Activated CD4-positive, alpha-beta T cell treated with anti-CD3 and anti-CD28 coated beads, Interleukin-2, amount 10 ng/mL, durations not matched to agents 7 days and 5 days (primary cell): ENCODE results near the gene ZDHHC19. TPM values are rescaled to one million over a fixed set of nuclear protein-coding genes. Genes with fewer than 3 reads are reported as not detected.
"Not testable (repeated sequence)": the region's sequence is repeated elsewhere in the genome, so short reads cannot be mapped to it uniquely, and the experiment has no call there.

Experiments used
- CTCF ChIA-PET: fragments of 350-600 bp; sonication (Branson Sonifier 250); formaldehyde crosslinking; loops from one replicate; lab custom pipeline; 2021; ENCODE audit warnings: antibody characterized with exemption; lab: Charles Lee
- POLR2A ChIA-PET: fragments of 350-600 bp; sonication (Branson Sonifier 250); formaldehyde crosslinking; loops from one replicate; lab custom pipeline; 2021; ENCODE audit warnings: antibody characterized with exemption; lab: Charles Lee
- DNase-seq: peaks from one replicate; pipeline ENCODE4 v3.0.0-alpha.2; 2020
- H3K27ac Mint-ChIP-seq: one replicate; pipeline ENCODE4 v1.8.0; 2021; ENCODE audit warnings: mild to moderate bottlenecking, moderate library complexity, mixed read lengths
- H3K27me3 Mint-ChIP-seq: one replicate; pipeline ENCODE4 v1.8.0; 2021; ENCODE audit warnings: mixed read lengths
- H3K36me3 Mint-ChIP-seq: one replicate; pipeline ENCODE4 v1.8.0; 2021; ENCODE audit warnings: low read depth, mixed read lengths
- H3K4me1 Mint-ChIP-seq: one replicate; pipeline ENCODE4 v1.8.0; 2021; ENCODE audit warnings: mixed read lengths
- H3K4me3 Mint-ChIP-seq: one replicate; pipeline ENCODE4 v1.8.0; 2021; ENCODE audit warnings: mild to moderate bottlenecking, moderate library complexity, mixed read lengths
- H3K9me3 Mint-ChIP-seq: one replicate; pipeline ENCODE4 v1.8.0; 2021; ENCODE audit warnings: mixed read lengths
- total RNA-seq, 2 experiments: library from RNA; stranded (reverse); gene quantifications; one replicate each; pipeline ENCODE4 v1.2.3, GENCODE V29; 2021

Gene ZDHHC19
- total RNA-seq, 2 experiments from 2014 or later: not detected

GRCh38 chr3:196207159-196207832, 3.9 kb downstream of the ZDHHC19 start:
- Mint-ChIP-seq H3K27me3 (peaks cover 38% of the 10 kb centered on the region), H3K36me3 (no peaks in the 10 kb centered on the region), H3K9me3 (no peaks in the 10 kb centered on the region), H3K4me3 (peak overlapping the region; percentile 80), H3K27ac (no peak overlapping the region), H3K4me1 (peaks cover 26% of the 10 kb centered on the region)
- POLR2A ChIA-PET: no interaction called here
- DNase-seq: peak; percentile 27
- CTCF ChIA-PET: interaction anchor here (0.7 to 3.2 kb wide), 5 partner anchors 10 to 164 kb away, joined by 3 to 13 read pairs (median 4); no protein-coding TSS in a partner anchor

- ChIA-PET CTCF (interaction anchor here (3.2 kb wide), 1 partner anchor 9 kb away, joined by 13 read pairs; no protein-coding TSS in a partner anchor), POLR2A (interaction anchor here (0.5 kb wide), 1 partner anchor 85 kb away, joined by 5 read pairs; no protein-coding TSS in a partner anchor)
- peaks cover 38% of the 10 kb centered on the region for H3K27me3 Mint-ChIP-seq
Observed at GRCh38 chr3:196205442-196206205, 5.6 kb downstream of the ZDHHC19 start.

GRCh38 chr3:196203846-196204245, 7.4 kb downstream of the ZDHHC19 start:
- POLR2A ChIA-PET: no interaction called here

More at GRCh38 chr3:196205442-196206205, 5.6 kb downstream of the ZDHHC19 start:
- not testable (repeated sequence) for H3K9me3 Mint-ChIP-seq, H3K27ac Mint-ChIP-seq, H3K4me3 Mint-ChIP-seq, H3K36me3 Mint-ChIP-seq, DNase-seq
- H3K4me1 Mint-ChIP-seq: peaks cover 26% of the 10 kb centered on the region

GRCh38 chr3:196202516-196202970, 8.7 kb downstream of the ZDHHC19 start:
- no peak for DNase-seq
- no peaks in the 10 kb centered on the region for H3K9me3 Mint-ChIP-seq
- peaks cover 19% of the 10 kb centered on the region for H3K4me1 Mint-ChIP-seq
- peaks cover 35% of the 10 kb centered on the region for H3K27me3 Mint-ChIP-seq
- no peaks in the 10 kb centered on the region for H3K36me3 Mint-ChIP-seq
- H3K27ac Mint-ChIP-seq: no peak overlapping the region
- H3K4me3 Mint-ChIP-seq: no peak overlapping the region
- CTCF ChIA-PET: interaction anchor here (0.6 kb wide), 1 partner anchor 217 kb away, joined by 3 read pairs; no protein-coding TSS in a partner anchor
- POLR2A ChIA-PET: no interaction called here

More at GRCh38 chr3:196203846-196204245, 7.4 kb downstream of the ZDHHC19 start:
- no peak overlapping the region for H3K27ac Mint-ChIP-seq
- H3K9me3 Mint-ChIP-seq: no peaks in the 10 kb centered on the region
- H3K36me3 Mint-ChIP-seq: no peaks in the 10 kb centered on the region
- H3K4me3 Mint-ChIP-seq: no peak overlapping the region
- peaks cover 38% of the 10 kb centered on the region for H3K27me3 Mint-ChIP-seq
- no peak for DNase-seq
- peaks cover 26% of the 10 kb centered on the region for H3K4me1 Mint-ChIP-seq
- CTCF ChIA-PET: no interaction called here

GRCh38 chr3:196198771-196199753, 12.1 kb downstream of the ZDHHC19 start:
- H3K27ac Mint-ChIP-seq: no peak overlapping the region
- H3K4me3 Mint-ChIP-seq: no peak overlapping the region
- no peaks in the 10 kb centered on the region for H3K9me3 Mint-ChIP-seq
- peaks cover 23% of the 10 kb centered on the region for H3K4me1 Mint-ChIP-seq
- H3K27me3 Mint-ChIP-seq: peaks cover 14% of the 10 kb centered on the region
- CTCF ChIA-PET: interaction anchor here (0.7 to 2.3 kb wide), 6 partner anchors 10 to 129 kb away, joined by 3 to 21 read pairs (median 3); no protein-coding TSS in a partner anchor
- DNase-seq: no peak
- POLR2A ChIA-PET: no interaction called here
- H3K36me3 Mint-ChIP-seq: no peaks in the 10 kb centered on the region

- no peak overlapping the region for H3K4me3 Mint-ChIP-seq
- POLR2A ChIA-PET: no interaction called here
Observed at GRCh38 chr3:196198081-196198675, 13.0 kb downstream of the ZDHHC19 start.

GRCh38 chr3:196197524-196197923, 13.7 kb downstream of the ZDHHC19 start:
- no peaks in the 10 kb centered on the region for H3K36me3 Mint-ChIP-seq
- ChIA-PET CTCF (interaction anchor here (1.5 to 2.3 kb wide), 7 partner anchors 9 to 128 kb away, joined by 7 to 31 read pairs (median 21); no protein-coding TSS in a partner anchor), POLR2A (no interaction called here)
- H3K27ac Mint-ChIP-seq: no peak overlapping the region
- no peak for DNase-seq
- peaks cover under 1% of the 10 kb centered on the region for H3K27me3 Mint-ChIP-seq
- no peaks in the 10 kb centered on the region for H3K9me3 Mint-ChIP-seq
- no peak overlapping the region for H3K4me3 Mint-ChIP-seq
- H3K4me1 Mint-ChIP-seq: peaks cover 27% of the 10 kb centered on the region

More at GRCh38 chr3:196198081-196198675, 13.0 kb downstream of the ZDHHC19 start:
- peaks cover 7% of the 10 kb centered on the region for H3K27me3 Mint-ChIP-seq
- H3K27ac Mint-ChIP-seq: no peak overlapping the region
- no peaks in the 10 kb centered on the region for H3K9me3 Mint-ChIP-seq
- CTCF ChIA-PET: interaction anchor here (0.8 to 2.3 kb wide), 6 partner anchors 11 to 127 kb away, joined by 3 to 22 read pairs (median 8); no protein-coding TSS in a partner anchor
- no peaks in the 10 kb centered on the region for H3K36me3 Mint-ChIP-seq
- no peak for DNase-seq
- H3K4me1 Mint-ChIP-seq: peaks cover 23% of the 10 kb centered on the region

- no peaks in the 10 kb centered on the region for H3K9me3 Mint-ChIP-seq
- no peaks in the 10 kb centered on the region for H3K36me3 Mint-ChIP-seq
- ChIA-PET POLR2A (no interaction called here), CTCF (interaction anchor here (0.9 to 5.0 kb wide), 12 partner anchors 9 to 192 kb away, joined by 4 to 40 read pairs (median 9); no protein-coding TSS in a partner anchor)
- no peaks in the 10 kb centered on the region for H3K27me3 Mint-ChIP-seq
- DNase-seq: no peak
- no peak overlapping the region for H3K4me3 Mint-ChIP-seq
- no peak overlapping the region for H3K27ac Mint-ChIP-seq
- peaks cover 39% of the 10 kb centered on the region for H3K4me1 Mint-ChIP-seq
Observed at GRCh38 chr3:196195664-196196265, 15.4 kb downstream of the ZDHHC19 start.

GRCh38 chr3:196194542-196194915, 16.7 kb downstream of the ZDHHC19 start:
- Mint-ChIP-seq H3K27ac (peak overlapping the region; percentile 19), H3K9me3 (no peaks in the 10 kb centered on the region), H3K36me3 (no peaks in the 10 kb centered on the region), H3K4me3 (no peak overlapping the region), H3K27me3 (no peaks in the 10 kb centered on the region), H3K4me1 (peaks cover 41% of the 10 kb centered on the region)
- DNase-seq: no peak
- ChIA-PET POLR2A (no interaction called here), CTCF (interaction anchor here (0.5 to 5.0 kb wide), 4 partner anchors 116 to 292 kb away, joined by 3 to 40 read pairs (median 5); no protein-coding TSS in a partner anchor)

- ChIA-PET CTCF (interaction anchor here (0.5 to 5.0 kb wide), 4 partner anchors 18 to 291 kb away, joined by 3 to 40 read pairs (median 5); no protein-coding TSS in a partner anchor), POLR2A (no interaction called here)
- no peak for DNase-seq
- Mint-ChIP-seq H3K9me3 (no peaks in the 10 kb centered on the region), H3K4me1 (peaks cover 47% of the 10 kb centered on the region), H3K27me3 (no peaks in the 10 kb centered on the region), H3K27ac (peak overlapping the region; percentile 95), H3K36me3 (no peaks in the 10 kb centered on the region), H3K4me3 (no peak overlapping the region)
Observed at GRCh38 chr3:196193736-196194541, 17.3 kb downstream of the ZDHHC19 start.
